Fibroblast of lung (primary cell): ENCODE measurements around the gene ZNF556. TPM values are rescaled to one million over a fixed set of nuclear protein-coding genes. Genes with fewer than 3 reads are reported as not detected.
"Not testable (repeated sequence)": the region's sequence is repeated elsewhere in the genome, so short reads cannot be mapped to it uniquely, and the experiment has no call there.

Experiments
- DNase-seq, 2 donors: peaks; one replicate each; pipeline versions ENCODE4 v3.0.0 to v3.0.0-alpha.2; 2010; ENCODE audit warnings: low read depth in 2 of 2
- H2AFZ ChIP-seq: 2 replicates; pipeline ENCODE4 v1.5.1; 2012; ENCODE audit warnings: low read length, control low read depth, inconsistent platforms
- H3K27ac ChIP-seq: 2 replicates; pipeline ENCODE4 v1.5.1; 2011; ENCODE audit warnings: low read length, control low read depth; ENCODE audit not compliant: insufficient read depth
- H3K27me3 ChIP-seq: 2 replicates; pipeline ENCODE4 v1.5.1; 2011; ENCODE audit warnings: mild to moderate bottlenecking, low read length; ENCODE audit not compliant: control insufficient read depth, insufficient read depth
- H3K36me3 ChIP-seq: 2 replicates; pipeline ENCODE4 v1.5.1; 2011; ENCODE audit warnings: low read length; ENCODE audit not compliant: control insufficient read depth, insufficient read depth
- H3K4me1 ChIP-seq: 2 replicates; pipeline ENCODE4 v1.5.1; 2011; ENCODE audit warnings: low read length; ENCODE audit not compliant: control insufficient read depth, insufficient read depth; ENCODE audit errors: extremely low read depth
- H3K4me2 ChIP-seq: 2 replicates; pipeline ENCODE4 v1.5.1; 2011; ENCODE audit warnings: low read length, control low read depth; ENCODE audit not compliant: insufficient read depth; ENCODE audit errors: extremely low read depth
- H3K4me3 ChIP-seq, 4 experiments: fragments of 200-600 bp in 1 of 4; sonication (generic) in 1 of 4; replicated peaks in 1 of 4; 2 replicates each; pipeline ENCODE4 v1.5.1; 2011 to 2016; ENCODE audit warnings: low read length in 4 of 4, low read depth in 3 of 4, mild to moderate bottlenecking in 3 of 4, control low read depth in 2 of 4, inconsistent platforms in 1 of 4, mixed read lengths in 1 of 4; ENCODE audit not compliant: insufficient read depth in 1 of 4; ENCODE audit errors: control extremely low read depth in 1 of 4
- H3K79me2 ChIP-seq: 2 replicates; pipeline ENCODE4 v1.5.1; 2012; ENCODE audit warnings: mild to moderate bottlenecking, low read length, inconsistent platforms; ENCODE audit not compliant: control insufficient read depth, insufficient read depth
- H3K9ac ChIP-seq: 2 replicates; pipeline ENCODE4 v1.5.1; 2011; ENCODE audit warnings: mild to moderate bottlenecking, low read length, control low read depth; ENCODE audit not compliant: insufficient read depth
- H3K9me3 ChIP-seq: 2 replicates; pipeline ENCODE4 v1.5.1; 2012; ENCODE audit warnings: low read depth, low read length; ENCODE audit not compliant: control insufficient read depth, insufficient read depth
- H4K20me1 ChIP-seq: 2 replicates; pipeline ENCODE4 v1.5.1; 2011; ENCODE audit warnings: low read length; ENCODE audit not compliant: control insufficient read depth, insufficient read depth; ENCODE audit errors: extremely low read depth
- EZH2 ChIP-seq: IDR thresholded peaks from 2 replicates; pipeline ENCODE4 v1.5.1; 2012; ENCODE audit warnings: low read length, control low read depth, mild to moderate bottlenecking; ENCODE audit errors: missing control alignments
- polyA plus RNA-seq, 2 donors: library from polyadenylated mRNA; depleted of rRNA in 1 of 2; stranded (reverse) in 1 of 2; unstranded in 1 of 2; fragments of >200 nt; gene quantifications; 2 replicates each; pipeline ENCODE4 v1.2.1, GENCODE V29; 2011 to 2012; ENCODE audit warnings: missing spikeins in 1 of 2
- total RNA-seq: library from RNA; depleted of rRNA; stranded (reverse); fragments of >200 nt; gene quantifications from 2 replicates; pipeline ENCODE4 v1.2.1, GENCODE V29; 2014
- TF ChIP-seq, protein P1 (sequence below), 2 donors: IDR thresholded peaks in 1 of 2; conservative IDR thresholded peaks in 1 of 2; 1 replicate in 1 of 2; 2 replicates in 1 of 2; pipeline ENCODE4 v1.5.1; 2011 to 2012; ENCODE audit warnings: low read length in 2 of 2, control low read depth in 1 of 2, inconsistent platforms in 1 of 2, low read depth in 1 of 2, mild to moderate bottlenecking in 1 of 2

Gene ZNF556
- total and polyA plus RNA-seq, 2 donors (not counting 1 experiment from before 2014, with no cell fraction given): 0.09 to 0.17 TPM

DNA sequence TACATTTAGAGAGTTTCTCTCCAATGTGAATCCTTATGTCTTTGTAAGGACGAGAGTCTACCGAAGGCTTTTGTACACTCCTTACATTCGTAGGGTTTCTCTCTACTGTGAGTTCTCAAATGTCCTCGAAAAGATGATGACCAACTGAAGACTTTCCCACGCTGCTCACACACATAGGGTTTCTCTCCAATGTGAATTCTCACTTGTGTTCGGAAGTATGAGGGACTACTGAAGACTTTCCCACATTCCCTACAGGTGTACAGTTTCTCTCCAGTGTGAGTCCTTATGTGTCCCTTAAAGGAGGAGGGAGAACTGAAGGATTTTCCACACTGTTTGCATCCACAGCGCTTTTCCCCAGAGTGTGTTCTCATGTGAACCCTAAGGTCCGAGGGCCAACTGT lies 29.6 kb downstream of the ZNF556 start:
- TF ChIP-seq, protein P1, sequence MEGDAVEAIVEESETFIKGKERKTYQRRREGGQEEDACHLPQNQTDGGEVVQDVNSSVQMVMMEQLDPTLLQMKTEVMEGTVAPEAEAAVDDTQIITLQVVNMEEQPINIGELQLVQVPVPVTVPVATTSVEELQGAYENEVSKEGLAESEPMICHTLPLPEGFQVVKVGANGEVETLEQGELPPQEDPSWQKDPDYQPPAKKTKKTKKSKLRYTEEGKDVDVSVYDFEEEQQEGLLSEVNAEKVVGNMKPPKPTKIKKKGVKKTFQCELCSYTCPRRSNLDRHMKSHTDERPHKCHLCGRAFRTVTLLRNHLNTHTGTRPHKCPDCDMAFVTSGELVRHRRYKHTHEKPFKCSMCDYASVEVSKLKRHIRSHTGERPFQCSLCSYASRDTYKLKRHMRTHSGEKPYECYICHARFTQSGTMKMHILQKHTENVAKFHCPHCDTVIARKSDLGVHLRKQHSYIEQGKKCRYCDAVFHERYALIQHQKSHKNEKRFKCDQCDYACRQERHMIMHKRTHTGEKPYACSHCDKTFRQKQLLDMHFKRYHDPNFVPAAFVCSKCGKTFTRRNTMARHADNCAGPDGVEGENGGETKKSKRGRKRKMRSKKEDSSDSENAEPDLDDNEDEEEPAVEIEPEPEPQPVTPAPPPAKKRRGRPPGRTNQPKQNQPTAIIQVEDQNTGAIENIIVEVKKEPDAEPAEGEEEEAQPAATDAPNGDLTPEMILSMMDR (conservative IDR thresholded peaks at IDR 0.05 in 1 of 2, IDR thresholded peaks at IDR 0.05 in 1 of 2; ENCODE audit: low read depth in 1 of 2, low read length in 2 of 2): no peak
- Histone ChIP-seq H3K9me3 (no peaks in the 10 kb centered on the region), H4K20me1 (no peaks in the 10 kb centered on the region), H3K27me3 (no peaks in the 10 kb centered on the region), H3K79me2 (no peaks in the 10 kb centered on the region), H3K4me3 (no peak overlapping the region), H3K27ac (no peak overlapping the region), H3K4me2 (no peak overlapping the region), H3K36me3 (no peaks in the 10 kb centered on the region), H3K9ac (no peak overlapping the region), H3K4me1 (no peaks in the 10 kb centered on the region), H2AFZ (no peak overlapping the region)
- DNase-seq: no peak

DNA sequence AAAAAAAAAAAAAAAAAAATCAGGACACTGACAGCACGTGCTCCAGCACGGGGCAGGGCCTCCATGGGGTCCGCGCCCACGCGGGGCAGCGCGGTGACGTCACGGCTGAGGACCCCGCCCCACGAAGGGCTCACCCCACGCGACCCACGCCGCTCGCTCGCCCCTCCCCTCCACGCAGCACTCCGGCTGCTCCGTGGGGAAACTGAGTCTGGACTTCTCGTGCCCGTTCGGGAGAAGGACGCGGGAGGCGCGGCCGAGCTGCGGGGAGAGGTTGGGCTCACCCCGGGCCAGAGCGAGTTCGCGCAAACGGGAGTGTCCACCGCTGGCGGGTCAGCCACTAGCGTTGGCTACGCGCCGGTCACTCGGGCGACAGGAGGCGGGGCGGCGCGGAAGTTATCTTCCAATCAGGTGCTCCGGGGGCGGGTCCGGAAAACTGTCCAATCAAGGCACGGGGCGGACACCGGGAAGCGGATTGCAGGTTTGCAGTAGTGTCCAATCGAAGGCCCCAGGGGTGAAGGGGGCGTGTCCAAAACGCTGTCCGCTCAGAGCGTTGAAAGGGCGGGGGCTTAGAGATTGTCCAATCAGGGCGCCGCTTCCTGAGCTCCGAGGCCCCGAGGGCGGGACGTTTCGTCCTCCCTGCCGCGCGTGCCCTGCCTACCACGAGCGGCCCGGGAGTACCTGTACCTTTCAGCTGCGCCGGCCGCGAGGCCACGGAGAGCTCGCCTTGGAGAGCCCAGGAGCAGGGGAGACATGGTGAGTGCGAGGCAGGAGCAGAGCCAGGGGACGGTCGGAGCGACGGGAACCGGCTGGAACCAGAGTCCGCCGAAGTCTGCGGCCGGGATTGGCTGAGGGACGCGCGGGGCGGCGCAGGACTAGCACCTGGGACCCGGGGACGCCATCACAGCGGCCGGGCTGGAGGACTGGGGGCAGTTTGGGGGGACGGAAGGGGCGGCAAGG lies 33.4 kb downstream of the ZNF556 start, which contains the start of gene ZNF57:
TSS of gene ZNF57 (plus strand) at position 633 of the 957 bp plus-strand sequence. CDS start at position 751, 118 bp downstream.
- Histone ChIP-seq H3K4me2 (peak within 1 kb of the TSS; percentile 88), H4K20me1 (no peaks in the 10 kb centered on the region), H3K79me2 (no peaks in the 10 kb centered on the region), H3K9me3 (no peaks in the 10 kb centered on the region), H3K4me1 (no peaks in the 10 kb centered on the region), H3K27me3 (no peaks in the 10 kb centered on the region), H3K9ac (peak within 1 kb of the TSS; percentile 76), H2AFZ (peak within 1 kb of the TSS; percentile 97), H3K27ac (peak within 1 kb of the TSS; percentile 87), H3K4me3 (peak within 1 kb of the TSS; percentile 75 to 90 (median 84)), H3K36me3 (no peaks in the 10 kb centered on the region)
- TF ChIP-seq EZH2: no peak
- TF ChIP-seq, protein P1 (conservative IDR thresholded peaks at IDR 0.05 in 1 of 2, IDR thresholded peaks at IDR 0.05 in 1 of 2; ENCODE audit: low read depth in 1 of 2, low read length in 2 of 2): no peak
- peak; percentile 99 for DNase-seq

DNA sequence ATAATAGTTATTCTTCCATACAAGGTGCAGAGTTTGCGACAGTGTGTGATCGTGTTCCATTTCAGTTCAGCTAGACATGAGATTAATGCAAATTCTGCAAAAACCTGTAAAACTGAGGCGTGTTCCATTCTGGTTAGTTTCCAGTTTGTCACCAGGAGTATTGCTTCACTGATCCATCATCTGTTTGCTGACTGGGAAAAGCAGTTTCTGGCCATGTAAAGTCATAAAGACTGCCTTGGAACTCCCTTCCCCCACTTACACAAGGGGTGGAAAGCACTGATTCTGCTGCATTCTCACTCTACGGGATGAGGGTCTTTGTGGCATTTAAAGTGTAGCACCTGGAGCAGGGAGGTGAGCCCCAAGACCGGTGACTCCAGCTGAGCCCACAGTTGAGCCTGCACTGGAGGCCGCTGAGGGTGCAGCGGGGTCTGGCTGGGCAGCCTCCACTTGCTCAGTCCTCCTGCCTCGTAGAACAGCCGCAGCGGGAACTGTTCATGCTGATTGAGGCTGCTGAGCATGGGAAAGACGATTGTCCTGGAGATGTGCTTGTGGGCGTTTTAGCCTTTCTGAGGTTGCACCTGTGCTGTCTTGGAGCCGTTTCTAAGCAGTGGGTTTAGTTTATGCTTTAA lies 35.6 kb downstream of the ZNF556 start:
- Histone ChIP-seq H3K79me2 (no peaks in the 10 kb centered on the region), H3K9me3 (no peaks in the 10 kb centered on the region), H3K4me3 (no peak overlapping the region), H3K9ac (no peak overlapping the region), H3K27me3 (no peaks in the 10 kb centered on the region), H3K4me2 (no peak overlapping the region), H3K4me1 (no peaks in the 10 kb centered on the region), H3K27ac (no peak overlapping the region), H4K20me1 (no peaks in the 10 kb centered on the region), H2AFZ (no peak overlapping the region), H3K36me3 (no peaks in the 10 kb centered on the region)
- DNase-seq: no peak
- TF ChIP-seq, protein P1 (conservative IDR thresholded peaks at IDR 0.05 in 1 of 2, IDR thresholded peaks at IDR 0.05 in 1 of 2; ENCODE audit: low read depth in 1 of 2, low read length in 2 of 2): no peak
- no peak for TF ChIP-seq EZH2

DNA sequence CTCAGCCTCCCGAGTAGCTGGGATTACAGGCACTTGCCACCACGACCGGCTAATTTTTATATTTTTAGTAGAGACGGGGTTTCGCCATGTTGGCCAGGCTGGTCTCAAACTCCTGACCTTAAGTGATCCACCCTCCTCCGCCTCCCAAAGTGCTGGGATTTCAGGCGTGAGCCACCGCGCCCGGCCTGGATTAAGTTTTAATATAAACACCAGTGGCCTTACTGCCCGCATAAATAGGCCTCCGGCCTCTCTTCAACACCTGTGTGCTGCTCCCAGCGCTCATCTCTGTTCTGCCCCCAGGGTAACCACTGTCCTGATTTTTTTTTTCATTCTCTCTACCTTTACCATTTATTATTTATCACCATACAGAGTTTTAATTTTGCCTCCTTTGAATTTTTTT lies 36.2 kb downstream of the ZNF556 start:
- not testable (repeated sequence) for H3K9ac ChIP-seq, H3K27ac ChIP-seq, H3K4me1 ChIP-seq, H3K9me3 ChIP-seq, H3K79me2 ChIP-seq, H3K4me3 ChIP-seq, DNase-seq, H4K20me1 ChIP-seq, H3K36me3 ChIP-seq, H2AFZ ChIP-seq, H3K4me2 ChIP-seq, H3K27me3 ChIP-seq
